ENCODE data around the gene MRPL21.

The MRPL21 gene

DNA sequence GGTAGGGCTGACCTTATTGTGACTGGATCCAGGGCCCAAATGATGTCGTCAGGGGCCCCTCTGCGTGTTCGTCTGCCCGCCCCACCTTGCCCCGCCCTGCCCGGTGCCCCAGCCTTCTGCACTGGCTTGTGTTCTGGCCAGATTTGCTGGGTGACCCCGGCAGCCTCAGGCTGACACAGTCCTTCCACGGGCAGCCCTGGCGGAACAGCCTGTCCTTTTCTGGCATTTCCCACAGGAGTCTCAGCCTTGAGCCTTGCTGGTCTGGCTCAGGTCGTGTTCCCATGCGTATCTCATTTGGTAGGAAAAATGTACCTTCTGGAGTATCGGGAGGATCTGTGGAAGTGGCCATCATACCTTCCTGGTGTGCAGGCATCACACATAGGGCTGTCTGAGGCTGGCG is 31.0 kb upstream of the MRPL21 start:
- no peak for DNase-seq

DNA sequence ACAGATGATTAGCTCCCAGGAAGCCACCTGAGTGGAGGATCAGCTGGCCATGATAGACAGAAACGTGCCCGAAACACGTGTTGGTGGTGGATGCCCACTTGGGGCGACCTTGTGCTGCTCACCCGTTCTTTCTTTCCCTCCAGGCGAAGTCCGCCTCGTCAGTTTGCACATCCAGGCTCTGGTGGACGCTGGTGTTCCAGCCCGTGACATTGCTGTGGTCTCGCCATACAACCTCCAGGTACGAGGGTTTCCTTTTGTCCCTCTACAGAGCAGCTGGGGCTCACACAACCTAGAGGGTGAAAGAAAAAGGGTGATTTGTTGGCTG is 30.7 kb upstream of the MRPL21 start:
- no peak for DNase-seq

- DNase-seq = peak; percentile 71
These were observed 30.1 kb upstream of the MRPL21 start for GRCh38 chr11:68933605-68934320.

DNA sequence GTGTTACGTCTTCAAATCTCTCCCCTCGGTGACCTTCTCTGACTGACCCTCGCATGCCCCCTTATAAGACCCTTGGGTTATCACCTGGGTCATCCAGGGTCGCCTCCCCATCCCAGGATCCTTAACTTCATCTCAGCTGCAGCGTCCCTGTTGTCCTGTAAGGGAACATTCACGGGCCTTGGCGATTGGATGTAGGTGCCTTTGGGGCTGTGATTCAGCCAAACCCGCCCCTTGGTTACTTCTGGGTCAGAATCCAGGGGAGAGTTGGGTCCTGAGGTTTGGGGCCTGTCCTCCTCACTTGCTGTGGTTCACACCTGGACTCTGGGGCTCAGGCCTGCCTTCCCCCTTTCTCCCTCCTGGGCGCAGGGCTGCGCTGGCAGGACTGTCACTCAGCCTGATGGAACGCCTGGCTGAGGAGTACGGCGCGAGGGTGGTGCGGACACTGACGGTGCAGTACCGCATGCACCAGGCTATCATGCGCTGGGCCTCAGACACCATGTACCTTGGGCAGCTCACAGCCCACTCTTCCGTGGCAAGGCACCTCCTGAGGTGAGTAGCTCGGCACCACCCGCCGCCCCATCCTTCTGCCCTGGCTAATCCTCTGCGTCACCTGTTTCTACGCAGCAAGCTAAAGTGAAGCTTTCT is 29.4 kb upstream of the MRPL21 start:
- no peak for DNase-seq

GRCh38 chr11:68932358-68932757 is 28.7 kb upstream of the MRPL21 start:
- DNase-seq = no peak

DNA sequence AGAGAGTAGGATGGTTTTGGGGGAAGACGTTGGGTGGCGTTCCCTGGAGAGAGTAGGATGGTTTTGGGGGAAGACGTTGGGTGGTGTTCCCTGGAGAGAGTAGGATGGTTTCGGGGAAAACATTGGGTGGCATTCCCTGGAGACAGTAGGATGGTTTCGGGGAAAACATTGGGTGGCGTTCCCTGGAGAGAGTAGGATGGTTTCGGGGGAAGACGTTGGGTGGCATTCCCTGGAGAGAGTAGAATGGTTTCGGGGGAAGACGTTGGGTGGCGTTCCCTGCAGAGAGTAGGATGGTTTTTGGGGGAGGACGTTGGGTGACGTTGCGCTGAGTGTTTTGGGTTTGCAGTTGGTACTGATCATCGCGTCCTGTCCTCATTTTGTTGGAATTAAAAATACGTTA is 28.3 kb upstream of the MRPL21 start:
- DNase-seq = no peak

DNA sequence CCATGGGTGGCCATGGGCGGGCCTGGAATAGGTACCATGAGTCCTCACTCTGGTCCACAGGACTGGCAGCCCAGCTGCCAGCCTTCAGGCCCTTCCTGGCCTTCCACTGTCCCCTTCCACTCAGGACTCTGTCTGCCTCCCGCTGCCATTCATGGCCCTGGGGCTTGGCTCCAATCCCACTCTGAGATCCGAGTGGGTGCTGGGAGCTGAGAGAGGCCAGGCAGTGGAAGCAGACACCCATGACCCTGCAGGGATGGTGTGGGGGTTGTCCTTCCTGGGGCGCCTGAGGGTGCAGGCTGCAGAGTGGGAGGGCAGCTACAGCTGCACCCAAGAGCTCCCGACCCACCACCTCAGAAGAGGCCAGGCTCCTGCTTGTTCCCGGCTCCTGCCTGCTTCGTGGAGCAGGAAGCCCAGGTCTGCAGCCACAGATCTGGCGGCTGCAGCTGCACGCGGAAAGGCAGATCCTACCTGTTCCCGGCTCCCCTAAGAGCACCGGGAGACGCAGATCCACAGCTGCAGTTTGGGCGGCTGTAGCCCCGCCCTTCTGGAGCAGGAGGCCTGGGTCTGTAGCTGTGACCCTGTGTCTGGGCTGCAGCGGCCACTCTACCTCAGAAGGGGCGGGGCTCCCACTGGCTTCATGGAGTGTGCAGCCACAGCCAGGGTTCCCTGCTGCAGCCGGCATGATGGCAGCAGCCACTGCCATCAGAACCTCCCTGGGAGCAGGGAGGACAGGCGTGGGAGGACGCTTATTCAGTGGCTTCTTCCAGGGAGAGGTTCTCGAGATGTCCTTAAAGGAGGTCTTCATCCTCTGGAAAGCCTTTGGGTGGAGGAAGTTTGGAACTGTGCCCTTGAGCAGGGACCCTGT is 27.6 kb upstream of the MRPL21 start:
- DNase-seq = no peak

- no peak for DNase-seq
These were observed 26.3 kb upstream of the MRPL21 start for GRCh38 chr11:68929706-68930570.

DNA sequence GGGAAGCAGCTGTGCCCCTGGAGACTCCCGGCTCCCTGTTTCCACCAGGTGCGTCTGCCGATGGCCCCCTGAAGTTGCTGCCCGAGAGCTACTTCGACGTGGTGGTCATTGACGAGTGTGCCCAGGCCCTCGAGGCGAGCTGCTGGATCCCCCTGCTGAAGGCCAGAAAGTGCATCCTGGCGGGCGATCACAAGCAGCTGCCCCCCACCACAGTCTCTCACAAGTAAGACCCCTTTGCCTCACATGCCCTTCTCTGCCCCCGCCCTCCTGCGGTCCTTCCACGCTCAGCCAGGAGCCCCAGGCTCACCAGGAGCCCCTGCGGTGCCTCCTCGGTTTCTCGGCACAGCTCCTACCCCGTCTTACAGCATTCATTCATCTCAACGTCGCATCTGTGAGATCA is 25.5 kb upstream of the MRPL21 start:
- DNase-seq = no peak

DNA sequence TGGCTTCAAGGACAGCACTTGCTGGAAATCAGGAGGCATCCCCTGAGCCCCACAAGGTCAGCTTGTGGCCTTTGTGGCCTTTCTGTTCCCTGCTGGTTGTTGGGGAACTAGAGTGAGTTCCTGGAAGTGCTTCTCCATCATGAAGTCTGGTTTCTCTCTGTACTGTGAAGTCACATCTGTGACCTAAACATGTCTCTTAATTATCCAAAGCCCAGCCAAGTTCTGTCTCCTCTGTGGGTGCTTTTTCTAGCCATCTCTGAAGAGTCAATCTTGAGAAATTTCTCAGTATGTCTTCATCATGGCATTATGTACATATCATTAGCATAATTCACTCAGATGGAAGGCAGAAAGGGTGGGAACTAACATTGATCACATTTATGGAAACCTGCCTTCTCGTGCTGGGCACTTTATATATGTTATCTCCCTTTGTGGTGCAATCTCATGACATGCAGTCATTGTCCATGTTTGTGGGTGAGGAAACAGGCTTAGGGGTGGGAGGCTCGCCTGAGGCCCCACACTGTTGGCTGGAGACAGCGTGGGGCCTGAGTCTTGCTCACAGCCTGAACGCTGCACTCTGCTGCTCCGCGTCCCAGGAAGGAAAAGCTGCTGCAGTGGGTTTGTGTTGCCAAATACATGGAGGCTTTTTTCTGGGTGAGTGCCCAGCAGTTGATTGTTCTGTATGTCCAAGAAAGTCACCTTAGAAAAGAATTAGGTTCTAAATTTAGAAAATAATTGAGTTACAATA is 24.7 kb upstream of the MRPL21 start:
- DNase-seq = no peak

GRCh38 chr11:68927280-68928135 is 23.9 kb upstream of the MRPL21 start:
- DNase-seq = no peak

DNA sequence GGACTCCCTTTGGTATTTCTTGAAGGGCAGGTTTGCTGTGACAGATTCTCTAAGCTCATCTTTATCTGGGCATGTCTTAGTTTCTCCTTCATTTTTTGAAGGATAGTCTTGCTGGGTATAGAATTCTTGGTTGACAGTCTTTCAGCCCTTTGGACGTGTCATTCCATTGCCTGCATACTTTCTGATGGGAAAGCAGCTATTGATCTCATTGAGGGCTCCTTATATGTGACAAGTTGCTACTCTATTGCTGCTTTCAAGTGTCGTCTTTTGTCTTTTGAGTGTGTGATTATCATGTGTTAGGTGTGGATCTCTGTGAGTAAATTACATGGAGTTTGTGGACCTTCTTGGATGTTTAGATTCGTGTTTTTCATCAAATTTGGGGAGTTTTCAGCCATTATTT is 22.0 kb upstream of the MRPL21 start:
- no peak for DNase-seq

GRCh38 chr11:68924073-68924925 is 20.7 kb upstream of the MRPL21 start:
- DNase-seq = no peak

DNA sequence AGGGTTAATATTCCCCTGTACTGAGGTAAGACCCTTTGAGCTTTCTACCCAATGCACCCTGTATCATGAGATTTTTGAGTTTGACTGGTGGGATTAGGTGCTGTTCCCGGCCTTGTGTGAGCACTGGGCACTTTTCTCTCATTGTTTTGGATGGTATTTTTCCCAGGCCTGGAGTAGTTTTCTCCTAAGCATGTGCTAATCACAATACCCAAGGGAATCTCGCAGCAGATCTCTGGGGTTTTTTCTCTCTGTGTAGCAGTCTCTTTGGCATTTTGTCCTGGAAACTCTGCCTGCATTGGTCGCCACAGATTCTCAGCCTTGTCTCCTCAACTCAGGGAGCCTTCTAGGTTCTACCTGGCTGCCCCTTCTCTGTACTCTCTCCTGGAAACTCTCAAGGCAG is 20.0 kb upstream of the MRPL21 start:
- no peak for DNase-seq

- no peak for DNase-seq
These were observed 12.8 kb upstream of the MRPL21 start for GRCh38 chr11:68916439-68916838.

DNA sequence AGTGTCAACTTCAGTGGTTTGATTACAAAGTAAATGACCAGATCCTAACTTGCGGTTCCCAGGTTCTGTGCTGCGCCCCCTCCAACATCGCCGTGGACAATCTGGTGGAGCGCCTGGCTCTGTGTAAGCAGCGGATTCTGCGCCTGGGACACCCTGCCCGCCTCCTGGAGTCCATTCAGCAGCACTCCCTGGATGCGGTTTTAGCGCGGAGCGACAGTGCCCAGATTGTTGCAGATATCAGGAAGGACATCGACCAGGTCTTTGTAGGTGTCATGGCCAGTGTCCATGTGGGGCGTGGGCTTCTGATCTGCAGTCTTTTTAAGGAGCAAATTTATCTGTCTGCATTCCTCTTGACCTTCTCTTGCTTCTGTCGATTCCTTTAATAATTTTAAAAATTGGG is 11.1 kb upstream of the MRPL21 start:
- DNase-seq = no peak

DNA sequence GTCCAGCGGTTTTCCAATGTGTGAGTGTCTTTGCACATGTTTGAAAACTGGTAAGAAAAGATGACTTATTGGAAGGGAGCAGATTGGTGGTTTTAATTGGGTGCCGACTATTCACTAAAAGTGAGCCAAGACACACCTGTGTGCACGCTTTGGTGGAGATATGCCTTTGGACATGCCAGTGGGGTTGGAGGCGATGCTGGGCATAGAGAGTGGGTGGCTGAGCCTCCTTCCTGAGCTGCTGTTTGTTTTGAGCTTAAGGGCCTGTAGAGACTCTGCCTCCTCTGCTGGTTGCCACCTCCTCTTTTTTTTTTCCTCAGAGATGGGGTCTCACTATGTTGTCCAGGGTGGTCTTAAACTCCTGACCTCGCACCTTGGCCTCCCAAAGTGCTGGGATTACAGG is 9.6 kb upstream of the MRPL21 start:
- no peak for DNase-seq

DNA sequence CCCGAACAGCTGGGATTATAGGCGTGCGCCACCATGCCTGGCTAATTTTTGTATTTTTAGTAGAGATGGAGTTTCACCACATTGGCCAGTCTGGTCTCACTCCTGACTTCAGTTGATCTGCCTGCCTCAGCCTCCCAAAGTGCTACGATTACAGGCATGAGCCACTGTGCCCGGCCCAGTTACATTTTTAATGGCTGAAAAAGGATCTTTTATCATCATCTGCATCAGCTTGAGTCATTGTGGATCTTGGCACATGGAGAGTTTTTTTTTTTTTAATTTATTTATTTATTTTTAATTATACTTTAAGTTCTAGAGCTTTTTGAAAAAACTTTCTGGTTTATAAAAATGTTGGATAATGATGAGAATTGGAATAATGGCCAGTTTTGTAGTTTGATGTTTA is 8.6 kb upstream of the MRPL21 start:
- no peak for DNase-seq

DNA sequence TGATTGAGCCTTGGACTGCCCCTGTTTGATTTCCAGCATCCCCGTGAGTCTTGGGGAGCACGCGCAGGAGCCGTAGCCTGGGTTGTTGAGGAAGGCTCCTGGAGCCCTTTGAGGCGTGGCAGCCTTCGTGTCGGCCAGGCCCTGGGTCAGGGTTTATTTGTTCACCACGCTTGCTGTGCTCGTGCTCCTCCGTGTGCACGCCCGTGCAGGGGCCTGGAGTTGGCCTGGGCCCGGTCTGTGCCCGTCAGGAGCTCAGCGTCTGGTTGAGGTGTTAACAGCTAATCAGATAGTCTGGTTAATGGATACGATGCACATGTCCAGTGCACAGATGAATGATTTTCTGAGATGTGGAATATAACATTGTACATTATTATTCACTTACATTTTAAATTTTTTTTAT is 8.1 kb upstream of the MRPL21 start:
- no peak for DNase-seq

- no peak for DNase-seq
These were observed 7.3 kb upstream of the MRPL21 start for GRCh38 chr11:68910965-68911364.
